Liver (tissue), 9 donors: Measurements from ENCODE around the gene ERBIN. TPM values are rescaled to one million over a fixed set of nuclear protein-coding genes. Genes with fewer than 3 reads are reported as not detected.

Experiments used
- DNase-seq: peaks from one replicate; pipeline ENCODE4 v3.0.0-alpha.2; 2017; ENCODE audit warnings: low spot score
- H3K27ac ChIP-seq, 2 donors: one replicate each; pipeline ENCODE4 v1.7.0; 2013; ENCODE audit warnings: inconsistent platforms in 2 of 2, low read length in 2 of 2, control low read depth in 1 of 2, low read depth in 1 of 2, mild to moderate bottlenecking in 1 of 2
- H3K27me3 ChIP-seq, 4 donors: one replicate each; pipeline versions ENCODE4 v1.6.1 to v1.7.0; 2013; ENCODE audit warnings: low read length in 3 of 4, inconsistent platforms in 1 of 4, mild to moderate bottlenecking in 1 of 4, moderate library complexity in 1 of 4; ENCODE audit not compliant: control insufficient read depth in 4 of 4, insufficient read depth in 4 of 4
- H3K36me3 ChIP-seq, 4 donors: one replicate each; pipeline versions ENCODE4 v1.6.1 to v1.7.0; 2013; ENCODE audit warnings: low read length in 3 of 4, mild to moderate bottlenecking in 3 of 4, low read depth in 1 of 4, moderate library complexity in 1 of 4; ENCODE audit not compliant: control insufficient read depth in 4 of 4, insufficient read depth in 3 of 4
- H3K4me1 ChIP-seq, 4 donors: one replicate each; pipeline versions ENCODE4 v1.6.1 to v1.7.0; 2013; ENCODE audit warnings: low read length in 3 of 4, mild to moderate bottlenecking in 3 of 4, moderate library complexity in 1 of 4; ENCODE audit not compliant: control insufficient read depth in 4 of 4, insufficient read depth in 4 of 4
- H3K4me3 ChIP-seq, 3 donors: one replicate each; pipeline versions ENCODE4 v1.6.1 to v1.7.0; 2013; ENCODE audit warnings: low read length in 3 of 3, control low read depth in 1 of 3, low read depth in 1 of 3, mild to moderate bottlenecking in 1 of 3
- H3K9ac ChIP-seq, 2 donors: one replicate each; pipeline ENCODE4 v1.7.0; 2013; ENCODE audit warnings: low read length in 2 of 2, mild to moderate bottlenecking in 2 of 2, moderate library complexity in 2 of 2, control low read depth in 1 of 2, low read depth in 1 of 2
- H3K9me3 ChIP-seq, 4 donors: one replicate each; pipeline versions ENCODE4 v1.6.1 to v1.7.0; 2013; ENCODE audit warnings: low read length in 3 of 4; ENCODE audit not compliant: control insufficient read depth in 4 of 4
- EGR1 ChIP-seq, 2 donors: IDR thresholded peaks; 2 replicates each; pipeline ENCODE4 v1.6.1; 2016 to 2018; ENCODE audit warnings: antibody characterized with exemption in 2 of 2, low read depth in 2 of 2
- FOXA1 ChIP-seq: IDR thresholded peaks from 2 replicates; pipeline ENCODE4 v1.6.1; 2016; ENCODE audit warnings: antibody characterized with exemption
- FOXA2 ChIP-seq: IDR thresholded peaks from 2 replicates; pipeline ENCODE4 v1.6.1; 2016; ENCODE audit warnings: antibody characterized with exemption
- GABPA ChIP-seq, 2 donors: IDR thresholded peaks in 1 of 2; conservative IDR thresholded peaks in 1 of 2; 2 replicates each; pipeline ENCODE4 v1.6.1; 2016; ENCODE audit warnings: antibody characterized with exemption in 2 of 2, mild to moderate bottlenecking in 1 of 2, moderate library complexity in 1 of 2
- HNF4G ChIP-seq: IDR thresholded peaks from 2 replicates; pipeline ENCODE4 v1.6.1; 2016; ENCODE audit warnings: antibody characterized with exemption
- JUND ChIP-seq, 2 donors: IDR thresholded peaks; 2 replicates each; pipeline ENCODE4 v1.6.1; 2016; ENCODE audit warnings: antibody characterized with exemption in 2 of 2
- MAX ChIP-seq: IDR thresholded peaks from 2 replicates; pipeline ENCODE4 v1.6.1; 2016; ENCODE audit warnings: antibody characterized with exemption
- NR2F2 ChIP-seq: IDR thresholded peaks from 2 replicates; pipeline ENCODE4 v1.6.1; 2016; ENCODE audit warnings: antibody characterized with exemption
- RXRA ChIP-seq, 2 donors: IDR thresholded peaks; 2 replicates each; pipeline ENCODE4 v1.6.1; 2017 to 2018; ENCODE audit warnings: antibody characterized with exemption in 2 of 2, mild to moderate bottlenecking in 1 of 2
- SP1 ChIP-seq: IDR thresholded peaks from 2 replicates; pipeline ENCODE4 v1.6.1; 2018; ENCODE audit warnings: antibody characterized with exemption, mild to moderate bottlenecking
- TAF1 ChIP-seq: conservative IDR thresholded peaks from 2 replicates; pipeline ENCODE4 v1.6.1; 2016; ENCODE audit warnings: antibody characterized with exemption, mild to moderate bottlenecking
- YY1 ChIP-seq: IDR thresholded peaks from 2 replicates; pipeline ENCODE4 v1.6.1; 2016; ENCODE audit warnings: antibody characterized with exemption, mild to moderate bottlenecking
- WGBS: extraction: QIAGEN DNeasy Blood & Tissue Kit; methylation state at CpG from one replicate; pipeline ENCODE4 v1.1.7; 2013; 5-methylcytosine and 5-hydroxymethylcytosine counted together
- polyA plus RNA-seq, 2 donors: library from polyadenylated mRNA; stranded (reverse) in 1 of 2; unstranded in 1 of 2; fragments of 200-250 nt in 1 of 2; fragments of >200 nt in 1 of 2; fragmentation: Nextera tagmentation in 1 of 2; extraction: Ambion mirVana in 1 of 2; gene quantifications; one replicate each; pipeline versions ENCODE4 v1.2.1 to v1.2.3, GENCODE V29; 2013 to 2015
- total RNA-seq, 2 donors: library from RNA; depleted of rRNA; stranded (reverse); fragments of >200 nt; gene quantifications; one replicate each; pipeline ENCODE4 v1.2.3, GENCODE V29; 2014
- TF ChIP-seq, protein P1 (sequence below): IDR thresholded peaks from 2 replicates; pipeline ENCODE4 v1.6.1; 2016; ENCODE audit warnings: antibody characterized with exemption
- TF ChIP-seq, protein P2 (sequence below): fragments of 150-350 bp; IDR thresholded peaks from 2 replicates; pipeline ENCODE4 v1.5.1; 2017; ENCODE audit warnings: improper control_type of control experiment, low read depth, low read length; ENCODE audit not compliant: missing input control
- TF ChIP-seq, protein P3 (sequence below): IDR thresholded peaks from 2 replicates; pipeline ENCODE4 v1.6.1; 2016; ENCODE audit warnings: antibody characterized with exemption, mild to moderate bottlenecking
- donor health status: healthy.
- donor health status: healthy.
- donor health status: healthy.
- donor health status: healthy.
- donor health status: healthy.

The ERBIN gene
- total and polyA plus RNA-seq, 4 donors: 9.7 to 54.9 (median 32.5) TPM

- no peak overlapping the region for H3K9ac ChIP-seq
- peaks cover 0 to 4% (median 2%) of the 10 kb centered on the region in 4 donors for H3K36me3 ChIP-seq
- H3K4me3 ChIP-seq: no peak overlapping the region
- DNase-seq: no peak
- no peaks in the 10 kb centered on the region for H3K27me3 ChIP-seq
- H3K4me1 ChIP-seq: no peaks in the 10 kb centered on the region
- H3K9me3 ChIP-seq: peaks cover 0 to 4% (median 1%) of the 10 kb centered on the region in 4 donors
- H3K27ac ChIP-seq: no peak overlapping the region
- over 99% methylated on average over 2 of the region's 2 CpGs for WGBS
- TF ChIP-seq TAF1: no peak
- no peak for TF ChIP-seq GABPA (IDR thresholded peaks at IDR 0.05 in 1 of 2, conservative IDR thresholded peaks at IDR 0.05 in 1 of 2)
- TF ChIP-seq, protein P1, sequence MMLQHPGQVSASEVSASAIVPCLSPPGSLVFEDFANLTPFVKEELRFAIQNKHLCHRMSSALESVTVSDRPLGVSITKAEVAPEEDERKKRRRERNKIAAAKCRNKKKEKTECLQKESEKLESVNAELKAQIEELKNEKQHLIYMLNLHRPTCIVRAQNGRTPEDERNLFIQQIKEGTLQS: no peak
- no peak for TF ChIP-seq SP1
- TF ChIP-seq, protein P2, sequence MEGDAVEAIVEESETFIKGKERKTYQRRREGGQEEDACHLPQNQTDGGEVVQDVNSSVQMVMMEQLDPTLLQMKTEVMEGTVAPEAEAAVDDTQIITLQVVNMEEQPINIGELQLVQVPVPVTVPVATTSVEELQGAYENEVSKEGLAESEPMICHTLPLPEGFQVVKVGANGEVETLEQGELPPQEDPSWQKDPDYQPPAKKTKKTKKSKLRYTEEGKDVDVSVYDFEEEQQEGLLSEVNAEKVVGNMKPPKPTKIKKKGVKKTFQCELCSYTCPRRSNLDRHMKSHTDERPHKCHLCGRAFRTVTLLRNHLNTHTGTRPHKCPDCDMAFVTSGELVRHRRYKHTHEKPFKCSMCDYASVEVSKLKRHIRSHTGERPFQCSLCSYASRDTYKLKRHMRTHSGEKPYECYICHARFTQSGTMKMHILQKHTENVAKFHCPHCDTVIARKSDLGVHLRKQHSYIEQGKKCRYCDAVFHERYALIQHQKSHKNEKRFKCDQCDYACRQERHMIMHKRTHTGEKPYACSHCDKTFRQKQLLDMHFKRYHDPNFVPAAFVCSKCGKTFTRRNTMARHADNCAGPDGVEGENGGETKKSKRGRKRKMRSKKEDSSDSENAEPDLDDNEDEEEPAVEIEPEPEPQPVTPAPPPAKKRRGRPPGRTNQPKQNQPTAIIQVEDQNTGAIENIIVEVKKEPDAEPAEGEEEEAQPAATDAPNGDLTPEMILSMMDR: no peak
- TF ChIP-seq, protein P3, sequence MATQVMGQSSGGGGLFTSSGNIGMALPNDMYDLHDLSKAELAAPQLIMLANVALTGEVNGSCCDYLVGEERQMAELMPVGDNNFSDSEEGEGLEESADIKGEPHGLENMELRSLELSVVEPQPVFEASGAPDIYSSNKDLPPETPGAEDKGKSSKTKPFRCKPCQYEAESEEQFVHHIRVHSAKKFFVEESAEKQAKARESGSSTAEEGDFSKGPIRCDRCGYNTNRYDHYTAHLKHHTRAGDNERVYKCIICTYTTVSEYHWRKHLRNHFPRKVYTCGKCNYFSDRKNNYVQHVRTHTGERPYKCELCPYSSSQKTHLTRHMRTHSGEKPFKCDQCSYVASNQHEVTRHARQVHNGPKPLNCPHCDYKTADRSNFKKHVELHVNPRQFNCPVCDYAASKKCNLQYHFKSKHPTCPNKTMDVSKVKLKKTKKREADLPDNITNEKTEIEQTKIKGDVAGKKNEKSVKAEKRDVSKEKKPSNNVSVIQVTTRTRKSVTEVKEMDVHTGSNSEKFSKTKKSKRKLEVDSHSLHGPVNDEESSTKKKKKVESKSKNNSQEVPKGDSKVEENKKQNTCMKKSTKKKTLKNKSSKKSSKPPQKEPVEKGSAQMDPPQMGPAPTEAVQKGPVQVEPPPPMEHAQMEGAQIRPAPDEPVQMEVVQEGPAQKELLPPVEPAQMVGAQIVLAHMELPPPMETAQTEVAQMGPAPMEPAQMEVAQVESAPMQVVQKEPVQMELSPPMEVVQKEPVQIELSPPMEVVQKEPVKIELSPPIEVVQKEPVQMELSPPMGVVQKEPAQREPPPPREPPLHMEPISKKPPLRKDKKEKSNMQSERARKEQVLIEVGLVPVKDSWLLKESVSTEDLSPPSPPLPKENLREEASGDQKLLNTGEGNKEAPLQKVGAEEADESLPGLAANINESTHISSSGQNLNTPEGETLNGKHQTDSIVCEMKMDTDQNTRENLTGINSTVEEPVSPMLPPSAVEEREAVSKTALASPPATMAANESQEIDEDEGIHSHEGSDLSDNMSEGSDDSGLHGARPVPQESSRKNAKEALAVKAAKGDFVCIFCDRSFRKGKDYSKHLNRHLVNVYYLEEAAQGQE: no peak
- no peak for TF ChIP-seq YY1
These were observed 163.0 kb downstream of the ERBIN start for GRCh38 chr5:66089384-66089783.

- 99% methylated on average over 2 of the region's 2 CpGs for WGBS
- DNase-seq: no peak
- no peaks in the 10 kb centered on the region for H3K27me3 ChIP-seq
- H3K4me3 ChIP-seq: no peak overlapping the region
- no peaks in the 10 kb centered on the region for H3K4me1 ChIP-seq
- no peak for TF ChIP-seq FOXA1
- no peak for TF ChIP-seq TAF1
- no peak for TF ChIP-seq JUND (IDR thresholded peaks at IDR 0.05)
- TF ChIP-seq EGR1 (IDR thresholded peaks at IDR 0.05; ENCODE audit: low read depth in 2 of 2): no peak
- no peak for TF ChIP-seq GABPA (IDR thresholded peaks at IDR 0.05 in 1 of 2, conservative IDR thresholded peaks at IDR 0.05 in 1 of 2)
- TF ChIP-seq NR2F2: no peak
- peaks cover 5 to 8% (median 7%) of the 10 kb centered on the region in 4 donors for H3K9me3 ChIP-seq
- no peaks in the 10 kb centered on the region for H3K36me3 ChIP-seq
- no peak overlapping the region for H3K27ac ChIP-seq
- H3K9ac ChIP-seq: no peak overlapping the region
These were observed 174.5 kb downstream of the ERBIN start for GRCh38 chr5:66100851-66101250.

DNA sequence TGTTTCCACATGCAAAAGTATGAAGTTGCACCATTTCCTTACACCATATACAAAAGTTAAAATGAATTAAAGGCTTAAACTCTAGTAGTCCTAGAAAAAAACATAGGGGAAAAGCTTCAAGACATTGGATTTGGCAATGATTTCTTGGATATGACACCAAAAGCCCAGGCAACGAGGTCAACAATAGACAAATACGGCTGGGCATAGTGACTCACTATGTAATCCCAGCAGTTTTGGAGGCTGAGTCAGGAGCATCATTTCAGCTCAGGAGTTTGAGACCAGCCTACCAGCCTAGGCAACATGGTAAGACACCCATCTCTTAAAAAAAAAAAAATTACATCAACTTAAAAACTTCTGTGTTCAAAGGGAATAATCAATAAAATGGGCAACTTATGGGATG lies 186.8 kb downstream of the ERBIN start:
- TF ChIP-seq NR2F2 (no peak), GABPA (IDR thresholded peaks at IDR 0.05 in 1 of 2, conservative IDR thresholded peaks at IDR 0.05 in 1 of 2) (no peak), TAF1 (no peak), HNF4G (no peak), RXRA (IDR thresholded peaks at IDR 0.05) (no peak), EGR1 (IDR thresholded peaks at IDR 0.05; ENCODE audit: low read depth in 2 of 2) (no peak), MAX (no peak), FOXA2 (no peak)
- TF ChIP-seq, protein P1: no peak
- TF ChIP-seq, protein P3: no peak
- 95% methylated on average over 2 of the region's 2 CpGs for WGBS
- Histone ChIP-seq H3K27ac (no peak overlapping the region), H3K4me1 (no peaks in the 10 kb centered on the region), H3K4me3 (no peak overlapping the region), H3K27me3 (no peaks in the 10 kb centered on the region), H3K9ac (no peak overlapping the region), H3K9me3 (peaks cover 0 to 7% (median 4%) of the 10 kb centered on the region in 4 donors), H3K36me3 (no peaks in the 10 kb centered on the region)
- DNase-seq: no peak
